HG03103 (cell line): ENCODE results near the gene ACOT11.

ENCODE experiments used
- ATAC-seq: cut with Tn5 transposase; IDR thresholded peaks from one replicate; pipeline ENCODE4 v1.9.1; 2021; ENCODE audit warnings: low read depth; ENCODE audit not compliant: unreplicated experiment

ACOT11 gene

GRCh38 chr1:54640863-54641836 is 93.1 kb downstream of the ACOT11 start, which contains the start of gene MROH7:
MROH7 (plus strand) TSS chr1:54641786; CDS start chr1:54652927, 11,141 bp downstream.
- no peak for ATAC-seq

GRCh38 chr1:54643736-54644135 is 95.7 kb downstream of the ACOT11 start:
- ATAC-seq: no peak

- ATAC-seq: no peak
Observed at GRCh38 chr1:54645806-54646676, 98.0 kb downstream of the ACOT11 start.

GRCh38 chr1:54649130-54649898 is 101.3 kb downstream of the ACOT11 start:
- ATAC-seq: no peak

GRCh38 chr1:54649921-54650320 is 101.9 kb downstream of the ACOT11 start:
- ATAC-seq: no peak

- ATAC-seq: no peak
Observed at GRCh38 chr1:54650417-54650816, 102.4 kb downstream of the ACOT11 start.

- ATAC-seq: no peak
Observed at GRCh38 chr1:54651608-54652007, 103.6 kb downstream of the ACOT11 start.

- ATAC-seq: no peak
Observed at GRCh38 chr1:54652168-54652567, 104.1 kb downstream of the ACOT11 start.

GRCh38 chr1:54653036-54653435 is 105.0 kb downstream of the ACOT11 start:
- ATAC-seq: no peak

- no peak for ATAC-seq
Observed at GRCh38 chr1:54658164-54658913, 110.3 kb downstream of the ACOT11 start.
